Measurements from ENCODE around the gene GFY.

Gene GFY

DNA sequence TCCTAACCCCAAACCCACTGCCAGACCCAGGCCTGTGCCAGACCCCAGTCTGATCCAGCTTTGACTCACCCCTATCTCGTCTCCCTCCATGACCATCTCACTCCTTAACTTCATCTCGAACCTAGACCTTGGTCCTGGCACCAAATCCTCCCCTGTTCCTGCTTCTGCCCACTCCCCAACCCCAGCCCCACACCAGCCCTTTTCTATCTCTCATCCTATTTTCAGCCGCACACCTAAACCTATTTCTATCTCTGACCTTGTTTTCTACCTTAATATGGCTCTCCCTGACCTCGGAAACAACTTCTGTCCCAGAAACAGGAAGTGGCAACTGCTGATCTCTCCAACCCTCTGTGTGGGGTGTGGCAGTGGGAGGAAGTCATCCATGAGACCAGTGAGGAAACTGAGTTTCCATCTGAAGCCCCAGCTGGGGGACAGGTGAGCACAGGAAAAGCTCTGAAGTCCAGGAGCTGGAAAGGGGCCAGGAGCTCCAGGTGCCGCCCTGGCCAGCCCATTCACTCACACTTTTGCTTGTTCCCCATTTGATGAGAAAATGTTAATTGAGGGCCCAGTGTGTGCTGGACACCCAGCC is 15.7 kb upstream of the GFY start:
- DNase-seq = peak; percentile 30

DNA sequence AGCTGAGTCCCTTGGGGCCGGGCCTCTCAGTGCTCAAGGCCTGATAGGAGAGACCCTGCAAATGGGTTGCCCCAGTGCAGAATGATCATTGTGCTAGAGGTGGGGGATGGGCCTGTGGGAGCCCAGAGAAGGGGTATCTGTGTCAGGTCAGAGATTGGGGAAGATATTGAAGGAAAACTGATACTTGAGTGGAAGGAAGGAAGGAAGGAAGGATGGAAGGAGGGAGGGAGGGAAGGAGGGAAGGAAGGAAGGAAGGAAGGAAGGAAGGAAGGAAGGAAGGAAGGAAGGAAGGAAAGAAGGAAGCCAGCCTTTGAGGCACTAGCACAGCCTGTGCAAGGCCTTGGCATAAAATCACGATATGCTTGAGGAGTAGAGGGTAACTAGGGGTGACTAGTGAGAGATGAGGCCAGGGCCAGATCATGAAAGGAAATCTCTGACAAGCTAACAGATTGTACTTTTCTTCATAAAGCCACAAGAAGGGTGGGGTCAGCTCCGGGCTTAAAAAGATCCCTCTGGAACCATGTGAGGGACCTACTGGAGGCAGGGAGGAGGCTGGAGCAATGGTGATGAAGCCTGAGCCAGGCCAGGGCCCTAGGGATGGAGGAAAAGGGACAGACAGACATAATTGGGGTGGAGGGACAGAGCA is 13.4 kb upstream of the GFY start:
- DNase-seq = no peak

DNA sequence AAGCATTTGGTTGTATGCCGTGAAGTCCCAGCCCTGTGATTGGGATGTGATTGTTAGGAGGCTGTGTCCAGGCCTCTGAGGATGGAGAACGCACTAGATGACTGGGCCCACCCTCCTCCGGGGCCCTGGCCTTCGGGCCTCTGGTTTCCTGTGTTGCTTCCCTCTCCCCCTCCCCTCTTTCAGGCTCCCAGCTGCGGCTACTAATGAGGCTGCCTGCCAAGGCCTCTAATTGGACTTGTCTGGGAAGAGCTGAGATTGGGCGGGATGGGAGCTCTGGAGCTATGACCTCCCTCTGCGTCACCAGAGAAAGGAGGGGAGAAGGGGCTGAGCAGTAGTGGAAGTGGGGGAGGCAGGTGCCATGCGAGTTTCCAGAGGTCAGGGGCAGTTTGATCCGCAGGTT is 11.8 kb upstream of the GFY start:
- no peak for DNase-seq

DNA sequence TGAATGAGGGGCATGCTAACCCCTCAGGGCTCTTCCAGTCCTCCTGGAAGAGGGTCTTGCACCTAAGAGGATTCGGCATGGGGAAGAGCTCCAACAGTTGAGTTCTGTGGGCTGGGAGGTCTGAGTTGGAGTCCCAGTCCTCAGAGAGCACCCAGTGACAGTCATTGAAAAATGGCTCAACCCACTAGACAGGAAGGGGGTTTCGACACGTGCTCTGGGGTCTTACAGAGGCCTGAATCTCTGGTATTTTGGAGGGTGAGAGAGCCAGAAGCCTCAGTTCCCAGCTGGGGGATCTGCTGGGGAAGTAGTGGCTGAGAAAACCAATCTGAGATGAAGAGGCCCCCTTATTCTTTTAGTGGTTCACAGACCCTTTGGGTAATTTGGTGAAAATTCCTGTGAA is 10.9 kb upstream of the GFY start:
- DNase-seq = no peak

DNA sequence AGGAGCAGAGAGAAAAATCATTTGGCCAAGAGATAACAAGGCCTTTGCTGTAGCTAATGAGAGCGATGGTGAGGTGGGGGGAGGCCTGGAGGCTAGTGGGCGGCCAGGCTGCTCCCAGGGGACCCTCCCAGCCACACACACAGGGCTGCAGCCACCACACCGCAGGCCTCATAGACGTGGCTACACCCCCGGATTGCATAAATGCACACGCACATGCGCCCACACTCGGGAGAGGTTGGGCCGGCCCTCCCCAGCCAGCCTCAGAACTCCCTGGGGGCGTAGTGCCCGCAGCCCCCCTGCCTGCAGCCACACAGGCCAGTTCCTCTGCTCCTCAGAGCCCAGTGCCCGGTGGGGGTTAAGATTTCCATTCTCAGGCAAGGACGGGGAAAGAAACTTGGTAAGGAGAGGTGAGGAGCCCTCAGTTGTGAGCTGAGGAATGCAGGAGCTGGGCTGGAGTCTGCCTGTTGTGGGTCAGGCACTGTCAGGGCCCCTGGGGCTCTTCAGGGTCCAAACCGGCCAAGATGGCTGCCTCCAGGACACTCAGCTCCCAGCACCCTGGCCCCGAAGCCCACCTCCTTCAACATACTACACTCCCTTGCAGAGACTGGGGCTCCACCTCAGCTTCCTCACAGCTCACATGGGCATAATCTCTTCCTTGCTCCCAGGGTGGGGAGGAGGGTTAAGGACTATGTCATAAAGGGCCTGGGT is 9.9 kb upstream of the GFY start:
- DNase-seq = no peak

DNA sequence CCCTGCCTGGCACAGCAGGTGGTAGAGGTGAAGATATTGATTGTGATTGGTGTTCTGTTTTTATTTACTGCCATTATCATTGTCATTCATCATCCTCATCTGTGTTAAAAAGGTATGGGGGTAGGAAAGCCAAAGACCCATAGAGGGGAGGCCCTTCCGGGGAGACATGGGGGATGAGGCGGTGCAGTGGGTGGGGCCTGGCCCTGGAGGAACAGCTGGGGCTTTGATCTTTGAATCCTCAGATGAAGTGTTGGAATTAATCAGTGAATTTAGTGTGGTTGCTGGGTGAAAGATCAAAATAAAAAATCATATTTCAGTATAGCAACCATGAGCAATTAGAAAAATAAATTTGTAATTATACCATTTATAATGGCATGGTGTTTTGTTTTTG is 9.4 kb upstream of the GFY start:
- no peak for DNase-seq

GRCh38 chr19:49417088-49417487 is 8.1 kb upstream of the GFY start:
- DNase-seq = no peak

- no peak for DNase-seq
These were observed 6.7 kb upstream of the GFY start for GRCh38 chr19:49418511-49418910.

GRCh38 chr19:49419173-49419572 is 6.0 kb upstream of the GFY start:
- no peak for DNase-seq

- no peak for DNase-seq
These were observed 5.0 kb upstream of the GFY start for GRCh38 chr19:49420227-49420626.

DNA sequence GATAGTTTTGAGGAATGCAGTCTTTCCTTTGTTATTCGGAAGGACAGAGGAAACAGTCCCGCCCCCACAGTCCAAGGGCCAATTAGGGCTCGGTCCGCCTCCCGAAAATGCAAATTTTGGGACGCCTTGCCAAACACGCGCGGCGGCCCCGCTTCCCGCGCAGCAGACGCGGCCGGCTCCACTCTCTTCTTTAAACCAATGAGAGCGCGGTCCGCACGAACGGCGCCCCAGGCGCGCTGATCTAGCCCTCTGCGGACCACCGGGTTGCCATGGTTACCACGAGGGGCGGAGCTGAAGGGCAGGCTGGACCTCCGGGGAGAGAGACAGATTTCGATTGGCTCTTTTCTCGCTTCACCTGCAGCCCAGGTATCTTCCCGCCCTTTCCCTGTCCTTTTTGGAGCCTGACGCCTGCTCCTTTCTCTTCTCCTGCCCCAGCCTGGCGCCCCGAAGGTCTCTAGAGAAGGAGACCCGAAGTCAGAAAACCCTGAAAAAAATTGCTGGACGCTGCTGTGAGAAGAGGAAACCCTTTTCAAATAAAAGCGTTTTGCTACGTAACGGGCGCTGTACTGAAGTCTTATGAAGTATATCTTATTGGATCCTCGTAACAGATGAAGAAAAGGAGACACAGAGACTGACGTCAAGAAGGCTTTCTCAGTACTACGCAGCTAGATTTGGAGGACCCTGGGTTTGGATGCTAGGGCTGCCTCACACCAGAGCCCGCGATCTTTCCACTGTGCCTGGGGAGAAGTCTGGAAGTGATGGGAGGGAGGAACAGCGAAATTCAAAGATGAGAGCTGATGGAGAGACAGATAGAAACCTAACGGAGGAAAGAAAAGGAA is 3.9 kb upstream of the GFY start:
- peak; percentile 89 for DNase-seq

DNA sequence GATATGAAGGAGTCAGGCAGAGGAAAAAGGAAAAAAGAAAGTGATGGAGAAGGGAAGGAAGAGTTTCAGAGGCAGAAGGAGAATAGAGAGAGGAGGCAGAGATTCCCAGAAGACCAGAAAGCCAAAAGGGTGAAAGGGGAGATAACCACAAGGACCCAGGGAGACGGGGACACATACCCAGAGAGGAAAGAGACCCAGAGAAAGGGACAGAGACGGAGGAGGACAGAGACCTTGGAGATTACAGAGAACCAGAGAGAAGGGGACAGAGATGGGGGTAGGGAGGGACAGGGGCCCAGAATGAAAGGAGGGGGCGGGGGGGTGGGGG is 3.3 kb upstream of the GFY start:
- DNase-seq = no peak

GRCh38 chr19:49422407-49423070 is 2.6 kb upstream of the GFY start:
- peak; percentile 49 for DNase-seq

DNA sequence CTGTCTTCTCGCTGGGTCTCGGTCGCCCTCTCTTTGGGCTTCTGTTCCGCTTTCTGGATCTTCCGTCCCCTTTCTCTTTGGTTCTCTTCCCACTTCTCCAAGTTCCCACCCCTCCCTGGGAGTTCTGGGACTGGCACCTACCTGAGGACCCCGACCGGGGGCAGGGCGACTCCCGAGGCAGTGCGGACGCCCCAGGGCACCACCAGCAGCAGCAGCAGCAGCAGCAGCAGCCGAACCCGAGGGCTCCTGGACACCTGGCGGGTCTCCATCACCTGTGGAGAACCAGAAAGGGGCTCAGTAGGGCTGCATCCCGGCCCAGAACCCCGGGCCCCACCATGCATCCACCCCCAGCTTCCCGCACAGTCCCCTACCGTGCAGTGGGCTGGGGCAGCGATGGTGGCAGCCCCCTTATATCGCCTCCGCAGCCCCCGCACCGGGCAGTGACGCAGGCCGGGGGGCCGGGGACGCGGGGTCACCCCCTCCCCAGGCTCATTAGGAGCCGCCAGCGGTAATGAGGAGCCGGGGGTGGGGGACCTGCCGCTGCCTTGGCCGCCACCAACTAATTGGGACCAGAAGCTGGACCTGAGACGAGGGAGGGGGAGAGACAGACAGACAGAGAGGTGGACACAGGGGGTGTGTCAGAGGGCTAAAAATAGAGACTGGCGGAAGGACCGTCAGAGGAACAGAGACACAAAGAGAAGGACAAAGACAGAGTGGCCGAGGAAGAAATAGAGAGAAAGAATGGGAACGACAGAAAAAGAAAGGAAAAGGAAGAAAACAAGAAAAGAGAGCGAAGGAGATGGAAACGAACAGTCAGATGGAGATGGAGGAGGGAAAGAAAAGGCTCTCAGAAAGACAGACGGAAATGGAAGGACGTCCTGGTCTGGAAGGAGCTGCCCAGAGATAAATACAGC is 1.9 kb upstream of the GFY start, which contains the start of gene PTH2:
Gene PTH2 (minus strand): TSS at position 371 of the 914 bp plus-strand sequence. CDS start 102 bp downstream, at position 269.
- no peak for DNase-seq

DNA sequence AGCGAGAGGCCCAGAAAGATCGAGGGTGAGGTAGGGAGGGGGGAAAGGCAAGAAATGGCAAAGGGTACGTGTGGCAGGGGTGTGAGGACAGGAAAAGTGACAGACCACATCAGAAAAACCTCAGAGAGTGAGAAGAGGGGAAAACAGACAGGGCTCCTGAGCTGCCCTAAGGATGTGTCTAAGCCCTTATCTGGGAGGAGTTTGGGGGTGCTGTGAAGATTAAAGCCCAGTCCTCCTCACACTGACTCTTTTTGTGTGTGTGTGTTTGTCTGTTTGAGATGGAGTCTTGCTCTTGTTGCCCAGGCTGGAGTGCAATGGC is 1.2 kb upstream of the GFY start:
- no peak for DNase-seq

GRCh38 chr19:49425922-49426592 is 869 bp downstream of the GFY start:
- no peak for DNase-seq

DNA sequence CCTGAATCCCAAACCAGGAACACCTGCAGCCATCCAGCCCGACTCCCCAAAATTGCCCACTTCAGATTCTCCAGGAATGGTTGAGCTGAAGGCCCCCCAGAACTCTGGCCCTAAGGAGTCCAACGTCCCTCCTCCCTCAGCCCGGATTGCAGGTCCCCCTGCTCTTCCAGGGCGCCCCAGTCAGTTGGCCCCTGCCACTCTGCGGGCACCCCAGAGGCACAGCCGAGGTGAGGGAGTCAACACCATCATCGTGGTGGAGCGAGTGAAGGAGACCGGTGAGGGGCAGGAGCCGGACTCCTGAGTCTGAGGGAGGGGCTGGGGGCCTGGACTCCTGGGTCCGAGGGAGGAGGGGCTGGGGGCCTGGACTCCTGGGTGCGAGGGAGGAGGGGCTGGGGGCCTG is 2.2 kb downstream of the GFY start:
- DNase-seq = no peak

DNA sequence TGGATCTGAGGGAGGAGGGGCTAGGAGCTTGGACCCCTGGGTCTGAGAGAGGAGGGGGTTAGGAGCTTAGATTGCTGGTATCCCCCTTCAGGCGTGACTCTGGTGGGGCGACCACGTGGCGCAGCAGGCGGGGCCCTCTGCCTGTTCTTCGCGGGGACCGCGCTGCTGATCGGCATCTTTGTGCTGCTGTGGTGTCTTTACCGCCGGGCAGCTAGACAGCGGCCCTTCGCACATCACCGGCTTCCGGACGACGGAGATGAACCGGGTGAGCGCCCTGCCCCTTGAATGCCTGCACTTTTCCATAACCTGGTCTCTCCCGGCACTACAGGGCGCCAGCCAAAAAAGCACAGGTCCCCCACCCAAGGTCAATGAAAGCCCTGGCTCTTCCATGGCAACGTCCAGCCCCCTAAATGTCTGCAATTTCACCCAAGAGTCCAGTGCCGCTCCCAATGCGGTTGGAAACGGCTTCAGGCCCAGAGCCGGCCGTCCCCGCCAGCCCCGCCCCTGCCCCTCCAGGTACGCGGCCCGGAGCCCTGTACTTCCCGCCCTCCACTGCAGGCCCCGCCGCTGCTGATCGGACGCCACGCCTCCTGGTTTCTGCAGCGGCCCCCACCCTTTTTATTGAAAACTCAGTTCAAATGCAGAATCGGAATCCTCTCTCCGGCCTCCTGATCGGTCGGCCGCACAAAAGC is 2.8 kb downstream of the GFY start:
- DNase-seq = peak; percentile 57

DNA sequence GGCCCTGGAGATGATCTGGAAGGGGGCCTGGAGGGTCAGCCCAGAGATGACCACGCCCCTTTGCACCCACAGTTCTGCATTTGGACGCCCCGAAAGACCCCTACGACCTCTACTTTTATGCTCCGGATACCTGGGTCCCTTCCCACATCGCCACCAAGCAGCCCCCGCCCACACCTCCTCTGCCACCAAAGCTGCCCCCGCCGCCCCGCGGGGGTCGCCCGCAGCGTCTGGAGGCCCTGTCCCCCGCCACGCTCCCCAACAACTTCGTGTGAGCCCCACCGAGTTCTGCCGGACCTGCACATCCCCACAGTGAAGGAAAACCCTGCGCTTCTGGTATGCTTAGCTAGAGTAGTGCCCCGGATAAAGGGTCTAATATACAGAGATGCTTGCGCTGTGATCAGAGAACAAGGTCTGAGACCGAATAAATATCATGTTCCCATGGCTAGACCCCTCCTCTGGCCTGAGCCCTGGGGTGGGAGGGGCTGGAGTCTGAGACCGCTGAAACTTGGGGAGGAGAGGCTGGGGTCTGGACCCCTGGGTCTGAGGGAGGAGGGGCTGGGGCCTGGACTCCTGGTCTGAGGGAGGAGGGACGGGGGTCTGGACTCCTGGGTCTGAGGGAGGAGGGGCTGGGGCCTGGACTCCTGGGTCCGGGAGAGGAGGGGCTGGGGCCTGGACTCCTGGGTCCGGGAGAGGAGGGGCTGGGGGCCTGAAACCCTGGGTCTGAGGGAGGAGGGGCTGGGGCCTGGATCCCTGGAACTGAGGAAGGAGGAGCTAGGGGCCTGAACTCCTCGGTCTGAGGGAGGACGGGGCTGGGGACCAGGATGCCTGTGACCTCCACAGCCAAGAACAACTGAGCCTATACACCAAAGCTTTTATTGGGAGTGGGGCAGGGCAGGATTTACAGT is 3.6 kb downstream of the GFY start:
- DNase-seq = no peak

- DNase-seq = no peak
These were observed 5.0 kb downstream of the GFY start for GRCh38 chr19:49430172-49430677.
